Muscle of leg (tissue), 11 donors: ENCODE results near the gene EEF1A2. TPM values are rescaled to one million over a fixed set of nuclear protein-coding genes. Genes with fewer than 3 reads are reported as not detected.

Experiments
- DNase-seq: peaks from one replicate; pipeline ENCODE4 v3.0.0; 2013
- H3K27ac ChIP-seq: one replicate; pipeline ENCODE4 v1.5.1; 2013; ENCODE audit warnings: mild to moderate bottlenecking, low read length, control low read depth
- H3K27me3 ChIP-seq: one replicate; pipeline ENCODE4 v1.6.1; 2013; ENCODE audit warnings: low read length; ENCODE audit not compliant: control insufficient read depth, insufficient read depth
- H3K36me3 ChIP-seq: one replicate; pipeline ENCODE4 v1.6.1; 2013; ENCODE audit warnings: low read length; ENCODE audit not compliant: control insufficient read depth, insufficient read depth
- H3K4me1 ChIP-seq: one replicate; pipeline ENCODE4 v1.6.1; 2013; ENCODE audit warnings: low read length; ENCODE audit not compliant: control insufficient read depth, insufficient read depth
- H3K4me3 ChIP-seq: one replicate; pipeline ENCODE4 v1.5.1; 2013; ENCODE audit warnings: low read length, control low read depth
- H3K9me3 ChIP-seq: replicated peaks from 2 replicates; pipeline ENCODE4 v1.6.1; 2013; ENCODE audit warnings: low read depth, low read length; ENCODE audit not compliant: control insufficient read depth
- WGBS: methylation state at CpG from one replicate; pipeline ENCODE4 v1.1.5; 2013; ENCODE audit warnings: missing lambda C conversion rate; ENCODE audit not compliant: insufficient coverage; 5-methylcytosine and 5-hydroxymethylcytosine counted together
- polyA plus RNA-seq, 8 donors: library from polyadenylated mRNA; unstranded; fragments of 120-200 nt; gene quantifications; one replicate each; pipeline versions ENCODE4 v1.2.1 to v1.2.3, GENCODE V29; 2013; ENCODE audit warnings: inconsistent platforms in 1 of 8, low replicate concordance in 1 of 8; ENCODE audit not compliant: insufficient read length in 8 of 8, insufficient read depth in 1 of 8
- total RNA-seq: library from RNA; stranded (reverse); fragments of 120-200 nt; gene quantifications from one replicate; pipeline ENCODE4 v1.2.4, GENCODE V29; 2013

The EEF1A2 gene
- total and polyA plus RNA-seq, 9 donors = 330 to 890 (median 707) TPM

- WGBS = no CpG with 5 or more reads among the region's 2 CpGs
- no peak for DNase-seq
- Histone ChIP-seq H3K27me3 (peaks cover 47% of the 10 kb centered on the region), H3K36me3 (no peaks in the 10 kb centered on the region), H3K9me3 (no peaks in the 10 kb centered on the region), H3K4me1 (no peaks in the 10 kb centered on the region), H3K4me3 (no peak overlapping the region), H3K27ac (no peak overlapping the region)
Measured at GRCh38 chr20:63462244-63462643, 36.6 kb downstream of the EEF1A2 start.

- H3K27me3 ChIP-seq = peaks cover 43% of the 10 kb centered on the region
- no peak overlapping the region for H3K4me3 ChIP-seq
- H3K36me3 ChIP-seq = no peaks in the 10 kb centered on the region
- no peaks in the 10 kb centered on the region for H3K9me3 ChIP-seq
- H3K4me1 ChIP-seq = no peaks in the 10 kb centered on the region
- H3K27ac ChIP-seq = no peak overlapping the region
- WGBS = 42% methylated on average over 8 of the region's 22 CpGs
- DNase-seq = no peak
Measured at GRCh38 chr20:63461104-63461763, 37.6 kb downstream of the EEF1A2 start.

- H3K27me3 ChIP-seq = peaks cover 53% of the 10 kb centered on the region
- 70% methylated on average over 15 of the region's 17 CpGs for WGBS
- peaks cover 14% of the 10 kb centered on the region for H3K4me1 ChIP-seq
- H3K9me3 ChIP-seq = no peaks in the 10 kb centered on the region
- H3K36me3 ChIP-seq = no peaks in the 10 kb centered on the region
- no peak for DNase-seq
- H3K27ac ChIP-seq = no peak overlapping the region
- H3K4me3 ChIP-seq = no peak overlapping the region
Measured at GRCh38 chr20:63459070-63459380, 39.9 kb downstream of the EEF1A2 start.

DNA sequence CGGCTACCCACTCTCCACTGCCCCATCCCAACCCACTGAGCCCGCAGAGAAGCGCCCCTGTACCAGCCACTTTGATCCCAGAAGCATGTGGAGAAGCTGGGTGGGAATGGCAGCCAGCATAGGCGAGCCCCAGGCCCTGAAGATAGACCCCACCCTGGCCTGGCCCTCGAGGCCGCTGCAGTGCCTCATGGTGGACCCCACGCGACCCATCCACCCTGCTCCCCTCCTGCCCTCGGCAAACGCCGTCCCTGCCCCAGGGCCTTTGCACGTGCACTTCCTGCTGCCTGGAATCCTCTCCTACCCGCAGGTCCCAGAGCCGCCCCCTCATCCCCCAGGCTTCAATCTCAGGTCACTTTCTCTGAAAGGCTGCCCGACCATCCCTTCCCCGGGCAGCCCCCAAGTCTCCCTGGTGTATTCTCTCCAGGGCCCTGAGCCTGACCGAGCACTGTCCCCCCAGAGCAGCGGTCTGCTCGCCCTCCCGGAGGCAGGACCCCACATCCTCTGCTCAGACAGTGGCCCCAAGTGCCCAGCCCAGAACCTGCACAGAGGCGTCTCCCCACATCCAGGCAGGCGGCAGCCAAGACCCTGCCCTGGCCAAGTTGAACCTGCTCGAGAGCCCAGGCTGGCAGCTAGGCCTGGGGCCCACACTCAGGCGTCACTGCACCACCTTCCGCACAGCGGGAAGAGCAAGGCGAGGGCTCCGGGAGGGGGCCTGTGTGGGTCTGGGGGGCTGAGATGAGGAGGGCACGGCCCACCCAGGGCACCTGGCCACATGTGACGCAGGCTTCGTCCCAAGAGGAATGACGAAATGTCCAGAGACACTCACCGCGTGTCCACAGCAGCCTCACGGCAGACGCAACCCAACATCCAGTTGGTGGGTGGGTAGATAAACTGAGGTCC lies 40.5 kb downstream of the EEF1A2 start:
- H3K27ac ChIP-seq = no peak overlapping the region
- H3K36me3 ChIP-seq = no peaks in the 10 kb centered on the region
- WGBS = 87% methylated on average over 32 of the region's 36 CpGs
- H3K4me3 ChIP-seq = no peak overlapping the region
- no peak for DNase-seq
- no peaks in the 10 kb centered on the region for H3K9me3 ChIP-seq
- peaks cover 53% of the 10 kb centered on the region for H3K27me3 ChIP-seq
- peaks cover 20% of the 10 kb centered on the region for H3K4me1 ChIP-seq

- Histone ChIP-seq H3K36me3 (no peaks in the 10 kb centered on the region), H3K27ac (no peak overlapping the region), H3K9me3 (no peaks in the 10 kb centered on the region), H3K4me3 (no peak overlapping the region), H3K4me1 (peaks cover 27% of the 10 kb centered on the region), H3K27me3 (peaks cover 50% of the 10 kb centered on the region)
- no peak for DNase-seq
- WGBS = 59% methylated on average over 16 of the region's 17 CpGs
Measured at GRCh38 chr20:63457737-63458136, 41.1 kb downstream of the EEF1A2 start.

- Histone ChIP-seq H3K4me3 (no peak overlapping the region), H3K9me3 (no peaks in the 10 kb centered on the region), H3K27ac (no peak overlapping the region), H3K36me3 (no peaks in the 10 kb centered on the region), H3K27me3 (peaks cover 41% of the 10 kb centered on the region), H3K4me1 (peaks cover 30% of the 10 kb centered on the region)
- 45% methylated on average over 28 of the region's 40 CpGs for WGBS
- no peak for DNase-seq
Measured at GRCh38 chr20:63456429-63457284, 42.2 kb downstream of the EEF1A2 start.

DNA sequence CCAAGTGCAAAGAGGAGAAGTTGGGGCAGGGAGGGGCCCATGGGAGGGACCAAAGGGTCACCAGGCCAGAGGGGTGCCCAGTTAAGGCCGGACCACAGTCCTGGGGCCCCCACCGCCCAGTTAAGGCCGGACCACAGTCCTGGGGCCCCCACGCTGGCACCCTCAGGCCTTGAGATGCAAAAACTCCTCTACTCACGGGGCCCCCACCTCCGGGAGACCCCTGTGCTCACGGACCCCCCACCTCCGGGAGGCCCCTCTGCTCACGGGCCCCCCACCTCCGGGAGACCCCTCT lies 43.4 kb downstream of the EEF1A2 start:
- H3K9me3 ChIP-seq = no peaks in the 10 kb centered on the region
- no peak overlapping the region for H3K27ac ChIP-seq
- H3K36me3 ChIP-seq = no peaks in the 10 kb centered on the region
- no peak overlapping the region for H3K4me3 ChIP-seq
- DNase-seq = no peak
- H3K4me1 ChIP-seq = peaks cover 30% of the 10 kb centered on the region
- H3K27me3 ChIP-seq = peaks cover 31% of the 10 kb centered on the region
- WGBS = 90% methylated on average over 2 of the region's 10 CpGs

- WGBS = 35% methylated on average over 24 of the region's 35 CpGs
- Histone ChIP-seq H3K4me1 (peaks cover 30% of the 10 kb centered on the region), H3K27me3 (peaks cover 30% of the 10 kb centered on the region), H3K9me3 (no peaks in the 10 kb centered on the region), H3K36me3 (no peaks in the 10 kb centered on the region), H3K4me3 (no peak overlapping the region), H3K27ac (peak overlapping the region; percentile 63)
- DNase-seq = peak; percentile 45
Measured at GRCh38 chr20:63454731-63455567, 43.9 kb downstream of the EEF1A2 start.

DNA sequence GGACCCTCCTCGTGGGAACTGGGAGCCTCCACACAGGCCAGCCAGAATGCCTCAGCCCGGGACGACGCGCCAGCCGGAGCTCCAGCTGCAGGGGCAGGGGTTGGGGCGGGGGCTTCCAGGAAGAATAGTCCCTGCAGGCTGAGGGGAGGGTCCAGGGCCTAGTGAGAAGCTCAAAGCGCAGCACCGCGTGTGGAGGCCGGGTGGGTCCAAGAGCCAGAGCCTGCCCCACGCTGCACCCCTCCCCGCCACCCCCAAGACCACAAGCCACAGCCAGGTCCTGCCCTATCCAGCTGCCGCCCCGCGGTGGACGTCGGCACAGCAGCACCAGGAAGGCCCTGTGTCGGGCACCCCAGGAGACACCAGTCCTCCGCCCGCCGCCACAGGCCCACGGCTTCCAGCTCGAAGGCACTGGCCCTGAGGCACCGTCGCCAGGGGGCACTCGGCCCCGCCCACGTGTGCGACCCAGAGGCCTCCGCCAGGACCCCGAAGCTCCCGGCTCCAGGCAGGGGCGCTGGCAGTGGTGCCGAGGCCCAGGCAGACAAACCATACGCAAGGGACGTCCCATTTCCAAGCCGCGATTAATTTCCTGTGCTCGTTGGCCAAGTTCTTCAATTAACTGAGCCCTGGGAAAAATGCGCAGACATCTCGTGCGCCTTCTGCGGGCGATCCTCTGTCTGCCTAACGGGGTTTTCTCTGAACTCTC lies 45.9 kb downstream of the EEF1A2 start:
- peak; percentile 54 for DNase-seq
- Histone ChIP-seq H3K9me3 (no peaks in the 10 kb centered on the region), H3K36me3 (no peaks in the 10 kb centered on the region), H3K4me3 (no peak overlapping the region), H3K27ac (peak overlapping the region; percentile 63), H3K4me1 (peaks cover 30% of the 10 kb centered on the region), H3K27me3 (peaks cover 34% of the 10 kb centered on the region)
- WGBS = 20% methylated on average over 46 of the region's 46 CpGs
